Anterior cingulate cortex (tissue), 58 donors: Measurements from ENCODE around the gene IL5.
A peak's percentile ranks its signal among the peaks of the same experiment; 100 is the strongest.
"Not testable (repeated sequence)": the region's sequence is repeated elsewhere in the genome, so short reads cannot be mapped to it uniquely, and the experiment has no call there.

Experiments used
- DNase-seq, 58 donors: peaks; one replicate each; lab custom pipeline; 2025; lab: John Stamatoyannopoulos, UW

The IL5 gene

GRCh38 chr5:132539716-132540115 lies 3.6 kb downstream of the IL5 start:
- no peak for DNase-seq

GRCh38 chr5:132530946-132531345 lies 12.4 kb downstream of the IL5 start:
- DNase-seq, result no peak

GRCh38 chr5:132528866-132529634 lies 14.3 kb downstream of the IL5 start:
- DNase-seq, result peak in 10 of 58 donors; percentile 5 to 38 (median 18)

GRCh38 chr5:132528021-132528420 lies 15.3 kb downstream of the IL5 start:
- DNase-seq, result no peak

GRCh38 chr5:132526974-132527564 lies 16.3 kb downstream of the IL5 start:
- DNase-seq, result peak in 1 of 58 donors; percentile 18

- peak in 8 of 58 donors; percentile 11 to 48 (median 21) for DNase-seq
Measured at GRCh38 chr5:132526290-132526973, 16.9 kb downstream of the IL5 start.

GRCh38 chr5:132525299-132525724 lies 18.0 kb downstream of the IL5 start:
- no peak for DNase-seq

- DNase-seq, result not testable (repeated sequence)
Measured at GRCh38 chr5:132524877-132525276, 18.4 kb downstream of the IL5 start.

- DNase-seq, result not testable (repeated sequence)
Measured at GRCh38 chr5:132522067-132522466, 21.3 kb downstream of the IL5 start.

- DNase-seq, result not testable (repeated sequence)
Measured at GRCh38 chr5:132513618-132514336, 29.5 kb downstream of the IL5 start.

GRCh38 chr5:132510076-132510475 lies 33.2 kb downstream of the IL5 start:
- DNase-seq, result no peak

- peak in 1 of 58 donors; percentile 17 for DNase-seq
Measured at GRCh38 chr5:132506094-132506692, 37.1 kb downstream of the IL5 start.

GRCh38 chr5:132505641-132506040 lies 37.7 kb downstream of the IL5 start:
- DNase-seq, result no peak

- no peak for DNase-seq
Measured at GRCh38 chr5:132504746-132505145, 38.6 kb downstream of the IL5 start.

GRCh38 chr5:132503244-132503643 lies 40.1 kb downstream of the IL5 start:
- DNase-seq, result no peak

GRCh38 chr5:132501961-132502931 lies 41.1 kb downstream of the IL5 start:
- DNase-seq, result peak in 11 of 58 donors; percentile 14 to 53 (median 32)

- DNase-seq, result no peak
Measured at GRCh38 chr5:132501629-132501956, 41.7 kb downstream of the IL5 start.

- peak in 29 of 58 donors; percentile 15 to 65 (median 40) for DNase-seq
Measured at GRCh38 chr5:132500931-132501628, 42.2 kb downstream of the IL5 start.
